Ishikawa (cell line): Measurements from ENCODE around the gene IKZF4.

Experiments used
- CEBPB ChIP-seq: IDR thresholded peaks from 2 replicates; pipeline ENCODE4 v1.6.1; 2012
- EGR1 ChIP-seq: IDR thresholded peaks from 2 replicates; pipeline ENCODE4 v1.6.1; 2012
- EP300 ChIP-seq: IDR thresholded peaks from 2 replicates; pipeline ENCODE4 v1.6.1; 2012; ENCODE audit warnings: borderline replicate concordance
- FOXM1 ChIP-seq: IDR thresholded peaks from 2 replicates; pipeline ENCODE4 v1.6.1; 2012; ENCODE audit warnings: low read depth, borderline replicate concordance
- RAD21 ChIP-seq: IDR thresholded peaks from 2 replicates; pipeline ENCODE4 v1.6.1; 2012; ENCODE audit warnings: low read depth
- TAF1 ChIP-seq: IDR thresholded peaks from 2 replicates; pipeline ENCODE4 v1.6.1; 2012; ENCODE audit warnings: low read depth, mild to moderate bottlenecking
- TCF12 ChIP-seq: IDR thresholded peaks from 2 replicates; pipeline ENCODE4 v1.6.1; 2012; ENCODE audit warnings: low read depth
- TEAD4 ChIP-seq: IDR thresholded peaks from 2 replicates; pipeline ENCODE4 v1.6.1; 2012
- YY1 ChIP-seq: IDR thresholded peaks from 2 replicates; pipeline ENCODE4 v1.6.1; 2012; ENCODE audit warnings: low read depth
- ZBTB7A ChIP-seq: IDR thresholded peaks from 2 replicates; pipeline ENCODE4 v1.6.1; 2012; ENCODE audit warnings: low read depth
- TF ChIP-seq, protein P1 (sequence below): IDR thresholded peaks from 2 replicates; pipeline ENCODE4 v1.6.1; 2012; ENCODE audit warnings: low read depth, mild to moderate bottlenecking
- TF ChIP-seq, protein P2 (sequence below): IDR thresholded peaks from 2 replicates; pipeline ENCODE4 v1.6.1; 2012
- TF ChIP-seq, protein P3 (sequence below): IDR thresholded peaks from 2 replicates; pipeline ENCODE4 v1.6.1; 2012

DNA sequence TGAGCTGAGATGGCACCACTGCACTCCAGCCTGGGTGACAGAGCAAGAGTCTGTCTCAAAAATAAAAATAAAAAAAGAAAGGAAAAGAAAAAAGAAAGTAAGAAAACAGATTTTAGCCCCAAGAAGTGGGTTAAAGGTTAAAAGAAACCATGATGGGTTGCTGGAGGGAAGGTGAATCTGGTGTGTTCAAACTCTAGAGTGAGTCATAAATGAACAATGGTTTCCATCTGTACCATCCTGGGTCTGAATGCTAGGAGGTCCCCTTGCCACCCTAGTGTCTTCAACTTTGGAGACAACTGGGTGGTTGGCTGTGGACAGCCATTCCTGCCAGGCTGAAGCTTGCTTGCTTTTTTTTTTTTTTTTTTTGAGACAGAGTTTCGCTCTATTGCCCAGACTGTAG lies 19.3 kb downstream of the IKZF4 start:
- TF ChIP-seq EP300 = no peak
- no peak for TF ChIP-seq CEBPB
- TF ChIP-seq, protein P1, sequence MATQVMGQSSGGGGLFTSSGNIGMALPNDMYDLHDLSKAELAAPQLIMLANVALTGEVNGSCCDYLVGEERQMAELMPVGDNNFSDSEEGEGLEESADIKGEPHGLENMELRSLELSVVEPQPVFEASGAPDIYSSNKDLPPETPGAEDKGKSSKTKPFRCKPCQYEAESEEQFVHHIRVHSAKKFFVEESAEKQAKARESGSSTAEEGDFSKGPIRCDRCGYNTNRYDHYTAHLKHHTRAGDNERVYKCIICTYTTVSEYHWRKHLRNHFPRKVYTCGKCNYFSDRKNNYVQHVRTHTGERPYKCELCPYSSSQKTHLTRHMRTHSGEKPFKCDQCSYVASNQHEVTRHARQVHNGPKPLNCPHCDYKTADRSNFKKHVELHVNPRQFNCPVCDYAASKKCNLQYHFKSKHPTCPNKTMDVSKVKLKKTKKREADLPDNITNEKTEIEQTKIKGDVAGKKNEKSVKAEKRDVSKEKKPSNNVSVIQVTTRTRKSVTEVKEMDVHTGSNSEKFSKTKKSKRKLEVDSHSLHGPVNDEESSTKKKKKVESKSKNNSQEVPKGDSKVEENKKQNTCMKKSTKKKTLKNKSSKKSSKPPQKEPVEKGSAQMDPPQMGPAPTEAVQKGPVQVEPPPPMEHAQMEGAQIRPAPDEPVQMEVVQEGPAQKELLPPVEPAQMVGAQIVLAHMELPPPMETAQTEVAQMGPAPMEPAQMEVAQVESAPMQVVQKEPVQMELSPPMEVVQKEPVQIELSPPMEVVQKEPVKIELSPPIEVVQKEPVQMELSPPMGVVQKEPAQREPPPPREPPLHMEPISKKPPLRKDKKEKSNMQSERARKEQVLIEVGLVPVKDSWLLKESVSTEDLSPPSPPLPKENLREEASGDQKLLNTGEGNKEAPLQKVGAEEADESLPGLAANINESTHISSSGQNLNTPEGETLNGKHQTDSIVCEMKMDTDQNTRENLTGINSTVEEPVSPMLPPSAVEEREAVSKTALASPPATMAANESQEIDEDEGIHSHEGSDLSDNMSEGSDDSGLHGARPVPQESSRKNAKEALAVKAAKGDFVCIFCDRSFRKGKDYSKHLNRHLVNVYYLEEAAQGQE = no peak
- TF ChIP-seq, protein P2, sequence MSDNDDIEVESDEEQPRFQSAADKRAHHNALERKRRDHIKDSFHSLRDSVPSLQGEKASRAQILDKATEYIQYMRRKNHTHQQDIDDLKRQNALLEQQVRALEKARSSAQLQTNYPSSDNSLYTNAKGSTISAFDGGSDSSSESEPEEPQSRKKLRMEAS = no peak
- TF ChIP-seq FOXM1 = no peak
- TF ChIP-seq YY1 = no peak
- no peak for TF ChIP-seq RAD21
- no peak for TF ChIP-seq TAF1
- no peak for TF ChIP-seq ZBTB7A
- TF ChIP-seq TEAD4 = no peak
- TF ChIP-seq TCF12 = no peak
- no peak for TF ChIP-seq EGR1
- TF ChIP-seq, protein P3, sequence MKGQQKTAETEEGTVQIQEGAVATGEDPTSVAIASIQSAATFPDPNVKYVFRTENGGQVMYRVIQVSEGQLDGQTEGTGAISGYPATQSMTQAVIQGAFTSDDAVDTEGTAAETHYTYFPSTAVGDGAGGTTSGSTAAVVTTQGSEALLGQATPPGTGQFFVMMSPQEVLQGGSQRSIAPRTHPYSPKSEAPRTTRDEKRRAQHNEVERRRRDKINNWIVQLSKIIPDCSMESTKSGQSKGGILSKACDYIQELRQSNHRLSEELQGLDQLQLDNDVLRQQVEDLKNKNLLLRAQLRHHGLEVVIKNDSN = no peak
